ENCODE data around the gene LRRC73.

DNA sequence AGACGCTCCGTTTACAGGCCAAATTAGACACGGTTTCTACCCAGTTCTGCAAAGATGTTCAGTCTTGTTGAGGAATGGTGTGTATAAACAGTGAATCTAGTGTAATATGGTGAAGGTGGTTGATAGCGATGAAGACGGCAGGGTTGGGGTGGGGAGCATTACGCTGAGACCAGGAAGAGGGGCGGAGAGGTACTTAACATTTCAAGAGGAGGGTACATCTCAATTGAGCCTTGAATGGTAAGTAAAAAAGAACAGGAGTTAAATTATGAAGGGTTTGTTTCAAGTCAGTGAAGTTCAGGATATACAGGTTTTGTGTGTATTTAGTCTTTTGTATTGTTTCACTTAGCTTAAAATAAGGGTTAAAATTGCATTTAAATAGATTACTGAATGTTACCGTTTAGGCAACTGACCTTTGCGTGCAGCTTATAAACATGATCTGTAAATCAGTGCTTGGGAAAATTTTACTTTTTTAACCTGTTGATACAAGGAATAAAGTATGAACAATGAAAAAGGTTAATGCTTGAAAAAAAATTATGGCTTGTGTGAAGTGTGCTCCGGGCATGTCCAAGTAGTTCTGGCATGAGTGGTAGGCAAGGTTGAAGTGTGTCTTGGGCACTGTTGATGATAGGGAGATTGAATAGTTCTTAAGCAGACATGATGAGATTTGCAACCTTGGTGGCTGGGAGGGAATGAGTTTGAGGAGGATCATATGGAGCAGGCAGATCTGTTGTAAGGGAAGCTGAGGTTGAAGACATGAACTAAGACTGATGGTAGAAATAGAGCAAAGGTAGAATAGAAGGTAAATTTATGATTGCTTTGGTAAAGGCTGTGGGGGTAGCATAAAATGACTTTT is 7.6 kb upstream of the LRRC73 start:
- TF ChIP-seq ZNF530 (tag by site-specific recombination; IDR thresholded peaks at IDR 0.05; ENCODE audit: low read depth) (no peak), ZNF768 (tag by site-specific recombination; IDR thresholded peaks at IDR 0.05) (no peak), ZNF76 (tag by site-specific recombination; IDR thresholded peaks at IDR 0.05; ENCODE audit: borderline replicate concordance, low read depth) (no peak), ZNF274 (IDR thresholded peaks at IDR 0.05; ENCODE audit: low read length) (no peak), ZNF274 (tag by site-specific recombination; IDR thresholded peaks at IDR 0.05; ENCODE audit: borderline replicate concordance) (no peak), ZNF707 (tag by site-specific recombination; IDR thresholded peaks at IDR 0.05) (no peak), ZNF24 (tag by site-specific recombination; IDR thresholded peaks at IDR 0.05) (no peak), ZBTB7A (tag by site-specific recombination; IDR thresholded peaks at IDR 0.05; ENCODE audit: low read depth) (no peak), ZNF155 (tag by site-specific recombination; IDR thresholded peaks at IDR 0.05) (no peak), MYNN (tag by site-specific recombination; IDR thresholded peaks at IDR 0.05; ENCODE audit: borderline replicate concordance) (no peak), ZNF610 (tag by site-specific recombination; IDR thresholded peaks at IDR 0.05; ENCODE audit: borderline replicate concordance) (no peak), ZBTB21 (tag by site-specific recombination; IDR thresholded peaks at IDR 0.05) (no peak)
- TF ChIP-seq, protein P1, sequence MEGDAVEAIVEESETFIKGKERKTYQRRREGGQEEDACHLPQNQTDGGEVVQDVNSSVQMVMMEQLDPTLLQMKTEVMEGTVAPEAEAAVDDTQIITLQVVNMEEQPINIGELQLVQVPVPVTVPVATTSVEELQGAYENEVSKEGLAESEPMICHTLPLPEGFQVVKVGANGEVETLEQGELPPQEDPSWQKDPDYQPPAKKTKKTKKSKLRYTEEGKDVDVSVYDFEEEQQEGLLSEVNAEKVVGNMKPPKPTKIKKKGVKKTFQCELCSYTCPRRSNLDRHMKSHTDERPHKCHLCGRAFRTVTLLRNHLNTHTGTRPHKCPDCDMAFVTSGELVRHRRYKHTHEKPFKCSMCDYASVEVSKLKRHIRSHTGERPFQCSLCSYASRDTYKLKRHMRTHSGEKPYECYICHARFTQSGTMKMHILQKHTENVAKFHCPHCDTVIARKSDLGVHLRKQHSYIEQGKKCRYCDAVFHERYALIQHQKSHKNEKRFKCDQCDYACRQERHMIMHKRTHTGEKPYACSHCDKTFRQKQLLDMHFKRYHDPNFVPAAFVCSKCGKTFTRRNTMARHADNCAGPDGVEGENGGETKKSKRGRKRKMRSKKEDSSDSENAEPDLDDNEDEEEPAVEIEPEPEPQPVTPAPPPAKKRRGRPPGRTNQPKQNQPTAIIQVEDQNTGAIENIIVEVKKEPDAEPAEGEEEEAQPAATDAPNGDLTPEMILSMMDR (tag by site-specific recombination; IDR thresholded peaks at IDR 0.05), result no peak
- TF ChIP-seq, protein P2, sequence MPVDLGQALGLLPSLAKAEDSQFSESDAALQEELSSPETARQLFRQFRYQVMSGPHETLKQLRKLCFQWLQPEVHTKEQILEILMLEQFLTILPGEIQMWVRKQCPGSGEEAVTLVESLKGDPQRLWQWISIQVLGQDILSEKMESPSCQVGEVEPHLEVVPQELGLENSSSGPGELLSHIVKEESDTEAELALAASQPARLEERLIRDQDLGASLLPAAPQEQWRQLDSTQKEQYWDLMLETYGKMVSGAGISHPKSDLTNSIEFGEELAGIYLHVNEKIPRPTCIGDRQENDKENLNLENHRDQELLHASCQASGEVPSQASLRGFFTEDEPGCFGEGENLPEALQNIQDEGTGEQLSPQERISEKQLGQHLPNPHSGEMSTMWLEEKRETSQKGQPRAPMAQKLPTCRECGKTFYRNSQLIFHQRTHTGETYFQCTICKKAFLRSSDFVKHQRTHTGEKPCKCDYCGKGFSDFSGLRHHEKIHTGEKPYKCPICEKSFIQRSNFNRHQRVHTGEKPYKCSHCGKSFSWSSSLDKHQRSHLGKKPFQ (tag by site-specific recombination; IDR thresholded peaks at IDR 0.05), result no peak
- TF ChIP-seq, protein P3, sequence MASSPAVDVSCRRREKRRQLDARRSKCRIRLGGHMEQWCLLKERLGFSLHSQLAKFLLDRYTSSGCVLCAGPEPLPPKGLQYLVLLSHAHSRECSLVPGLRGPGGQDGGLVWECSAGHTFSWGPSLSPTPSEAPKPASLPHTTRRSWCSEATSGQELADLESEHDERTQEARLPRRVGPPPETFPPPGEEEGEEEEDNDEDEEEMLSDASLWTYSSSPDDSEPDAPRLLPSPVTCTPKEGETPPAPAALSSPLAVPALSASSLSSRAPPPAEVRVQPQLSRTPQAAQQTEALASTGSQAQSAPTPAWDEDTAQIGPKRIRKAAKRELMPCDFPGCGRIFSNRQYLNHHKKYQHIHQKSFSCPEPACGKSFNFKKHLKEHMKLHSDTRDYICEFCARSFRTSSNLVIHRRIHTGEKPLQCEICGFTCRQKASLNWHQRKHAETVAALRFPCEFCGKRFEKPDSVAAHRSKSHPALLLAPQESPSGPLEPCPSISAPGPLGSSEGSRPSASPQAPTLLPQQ (tag by site-specific recombination; IDR thresholded peaks at IDR 0.05), result no peak

All from HEK293 (cell line).